Kidney (tissue), 14 donors: ENCODE results near the gene INPP5A. TPM values are rescaled to one million over a fixed set of nuclear protein-coding genes. Genes with fewer than 3 reads are reported as not detected.

Experiments used
- DNase-seq, 5 donors: peaks; one replicate each; pipeline ENCODE4 v3.0.0-alpha.2; 2013 to 2020
- FAIRE-seq: peaks from 2 replicates; lab custom pipeline; 2012; peaks lifted over from hg19 to GRCh38; lab: Jason Lieb, UNC
- H3K27ac ChIP-seq, 2 donors: one replicate each; pipeline ENCODE4 v1.7.0; 2013; ENCODE audit warnings: low read depth in 2 of 2, low read length in 2 of 2, inconsistent platforms in 1 of 2
- H3K27me3 ChIP-seq: one replicate; pipeline ENCODE4 v1.7.1; 2013; ENCODE audit warnings: low read length, inconsistent platforms; ENCODE audit not compliant: control insufficient read depth, insufficient read depth
- H3K36me3 ChIP-seq, 3 donors: one replicate each; pipeline versions ENCODE4 v1.7.0 to v1.7.1; 2013; ENCODE audit warnings: low read length in 3 of 3, control low read depth in 1 of 3, inconsistent platforms in 1 of 3; ENCODE audit not compliant: insufficient read depth in 3 of 3, control insufficient read depth in 2 of 3
- H3K4me1 ChIP-seq, 3 donors: one replicate each; pipeline versions ENCODE4 v1.7.0 to v1.7.1; 2013; ENCODE audit warnings: low read length in 3 of 3, inconsistent platforms in 1 of 3, low read depth in 1 of 3; ENCODE audit not compliant: control insufficient read depth in 2 of 3, insufficient read depth in 2 of 3
- H3K4me3 ChIP-seq, 3 donors: one replicate each; pipeline versions ENCODE4 v1.7.0 to v1.8.1; 2013; ENCODE audit warnings: low read length in 3 of 3, control low read depth in 1 of 3, inconsistent platforms in 1 of 3
- H3K9ac ChIP-seq, 3 donors: one replicate each; pipeline versions ENCODE4 v1.7.0 to v1.7.1; 2013; ENCODE audit warnings: low read length in 3 of 3, control low read depth in 1 of 3, inconsistent platforms in 1 of 3
- H3K9me3 ChIP-seq, 3 donors: one replicate each; pipeline versions ENCODE4 v1.7.0 to v1.7.1; 2013; ENCODE audit warnings: low read length in 3 of 3, control low read depth in 1 of 3, inconsistent platforms in 1 of 3; ENCODE audit not compliant: control insufficient read depth in 2 of 3, insufficient read depth in 1 of 3
- intact Hi-C: fragments of 100-400 bp; cut with DNase I; formaldehyde crosslinking; loops from one replicate; pipeline ENCODE4 v1.11.1; 2022
- polyA plus RNA-seq: library from polyadenylated mRNA; stranded (reverse); fragments of 350-450 nt; fragmentation: Illumina TruSeq; extraction: RNeasy Lipid Tissue Mini Kit (QIAGEN cat#74804); gene quantifications from one replicate; pipeline ENCODE4 v1.2.3, GENCODE V29; 2014; ENCODE audit warnings: low read depth, low replicate concordance; ENCODE audit not compliant: insufficient read depth
- total RNA-seq: library from RNA; stranded (reverse); fragmentation: NEBNext Ultra II Directional; extraction: Animal tissue kit (Norgen Biotek cat#: 25700); gene quantifications from one replicate; pipeline ENCODE4 v1.2.1, GENCODE V29; 2021
- TF ChIP-seq, protein P1 (sequence below): IDR thresholded peaks from 3 replicates; pipeline ENCODE4 v1.5.1; 2012; ENCODE audit warnings: mild to moderate bottlenecking, moderate library complexity, borderline replicate concordance; ENCODE audit not compliant: insufficient read depth; ENCODE audit errors: extremely low read depth
- donor health status: control.
- donor health status: control.
- donor health status: control.
- donor health status: control.
- donor health status: control.
- donor health status: DM: yes; HTN: yes; CAD: no.
- donor health status: Normal renal cell carcinoma (clear cell type).

Gene INPP5A
- total and polyA plus RNA-seq, 2 donors from 2014 or later, result 20.8 to 40.3 TPM

DNA sequence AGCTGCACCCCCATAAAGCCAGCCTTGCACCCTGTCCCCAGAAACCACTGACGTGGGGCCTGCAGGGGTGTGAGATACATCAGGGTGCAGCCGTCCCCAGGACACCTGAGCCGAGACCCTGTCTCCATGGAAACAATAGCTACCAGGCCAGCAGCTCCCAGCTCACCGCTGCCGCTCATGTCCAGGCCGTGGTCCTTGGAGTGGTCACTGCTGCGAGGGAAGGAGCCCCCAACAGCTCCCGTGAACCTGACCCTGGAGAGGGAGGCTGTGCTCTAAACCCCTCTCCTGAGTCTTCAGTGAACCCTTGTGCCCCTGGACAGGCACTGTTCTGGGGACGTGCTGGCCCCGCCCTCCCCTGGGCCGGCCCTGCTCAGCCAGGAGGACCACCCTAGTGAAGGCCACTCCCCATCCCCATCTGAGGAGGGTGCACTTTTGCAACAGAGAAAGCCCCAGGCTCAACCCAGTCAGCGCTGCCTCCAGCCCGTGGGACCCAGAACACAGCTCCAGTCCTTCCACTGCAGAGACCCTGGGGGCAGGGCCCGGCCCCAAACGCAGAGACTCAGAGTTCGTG is 19.6 kb upstream of the INPP5A start:
- Histone ChIP-seq H3K9ac (peak overlapping the region in 1 of 3 donors; percentile 71), H3K27me3 (no peaks in the 10 kb centered on the region), H3K36me3 (no peaks in the 10 kb centered on the region), H3K4me1 (peaks cover 8 to 61% (median 41%) of the 10 kb centered on the region in 3 donors), H3K4me3 (peak overlapping the region in 1 of 3 donors; percentile 30), H3K27ac (peak overlapping the region; percentile 97 to 99), H3K9me3 (no peaks in the 10 kb centered on the region)
- FAIRE-seq (no peak), DNase-seq (peak; percentile 64 to 83 (median 67))
- TF ChIP-seq, protein P1, sequence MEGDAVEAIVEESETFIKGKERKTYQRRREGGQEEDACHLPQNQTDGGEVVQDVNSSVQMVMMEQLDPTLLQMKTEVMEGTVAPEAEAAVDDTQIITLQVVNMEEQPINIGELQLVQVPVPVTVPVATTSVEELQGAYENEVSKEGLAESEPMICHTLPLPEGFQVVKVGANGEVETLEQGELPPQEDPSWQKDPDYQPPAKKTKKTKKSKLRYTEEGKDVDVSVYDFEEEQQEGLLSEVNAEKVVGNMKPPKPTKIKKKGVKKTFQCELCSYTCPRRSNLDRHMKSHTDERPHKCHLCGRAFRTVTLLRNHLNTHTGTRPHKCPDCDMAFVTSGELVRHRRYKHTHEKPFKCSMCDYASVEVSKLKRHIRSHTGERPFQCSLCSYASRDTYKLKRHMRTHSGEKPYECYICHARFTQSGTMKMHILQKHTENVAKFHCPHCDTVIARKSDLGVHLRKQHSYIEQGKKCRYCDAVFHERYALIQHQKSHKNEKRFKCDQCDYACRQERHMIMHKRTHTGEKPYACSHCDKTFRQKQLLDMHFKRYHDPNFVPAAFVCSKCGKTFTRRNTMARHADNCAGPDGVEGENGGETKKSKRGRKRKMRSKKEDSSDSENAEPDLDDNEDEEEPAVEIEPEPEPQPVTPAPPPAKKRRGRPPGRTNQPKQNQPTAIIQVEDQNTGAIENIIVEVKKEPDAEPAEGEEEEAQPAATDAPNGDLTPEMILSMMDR, result no peak
- intact Hi-C loops, result no loop called here

DNA sequence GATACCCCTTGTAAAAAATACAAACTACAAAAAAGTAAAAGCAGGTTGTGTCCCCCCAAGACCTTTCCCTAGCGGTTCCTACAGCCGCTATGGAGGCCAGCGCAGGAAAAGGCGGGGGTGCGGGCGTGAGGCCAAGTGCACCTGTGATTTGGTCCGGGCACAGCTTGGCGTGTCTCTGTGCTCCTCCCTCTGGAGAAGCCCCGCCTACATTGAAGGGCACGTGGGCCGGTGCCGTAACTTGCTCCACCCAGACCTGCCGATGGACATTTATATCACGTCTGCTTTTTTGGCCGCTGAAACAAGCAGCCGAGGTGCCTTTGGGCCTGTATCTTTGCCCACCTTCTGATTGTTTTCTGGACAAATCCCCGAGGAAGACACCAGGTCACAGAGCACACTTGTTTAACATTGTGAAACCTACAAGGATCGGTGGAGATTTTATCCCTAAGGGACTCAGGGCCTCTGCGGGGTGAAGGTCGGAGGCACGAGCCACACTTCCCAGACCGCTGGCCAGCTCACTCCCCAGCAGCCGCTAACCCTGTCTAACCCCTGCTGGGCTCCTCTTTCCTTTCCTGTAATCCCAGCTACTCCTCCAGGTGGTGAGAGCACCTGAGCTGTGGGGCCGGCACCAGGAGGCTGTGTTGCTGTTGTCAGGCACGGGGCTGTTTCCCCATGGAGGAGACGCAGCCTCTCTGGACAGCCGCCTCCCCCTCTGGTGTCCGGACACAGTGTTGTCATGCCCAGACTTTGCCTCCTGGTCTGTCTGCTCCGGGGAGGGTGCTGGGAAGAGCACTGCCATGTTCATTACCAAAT is 18.8 kb upstream of the INPP5A start:
- DNase-seq, result peak; percentile 73 to 93 (median 85)
- peak overlapping the region in 2 of 3 donors; percentile 34 to 71 for H3K9ac ChIP-seq
- peak overlapping the region; percentile 97 to 99 for H3K27ac ChIP-seq
- FAIRE-seq, result no peak
- peaks cover 8 to 61% (median 41%) of the 10 kb centered on the region in 3 donors for H3K4me1 ChIP-seq
- H3K9me3 ChIP-seq, result no peaks in the 10 kb centered on the region
- H3K27me3 ChIP-seq, result no peaks in the 10 kb centered on the region
- H3K4me3 ChIP-seq, result peak overlapping the region in 2 of 3 donors; percentile 30
- TF ChIP-seq, protein P1, result no peak
- intact Hi-C loops, result no loop called here
- H3K36me3 ChIP-seq, result no peaks in the 10 kb centered on the region

DNA sequence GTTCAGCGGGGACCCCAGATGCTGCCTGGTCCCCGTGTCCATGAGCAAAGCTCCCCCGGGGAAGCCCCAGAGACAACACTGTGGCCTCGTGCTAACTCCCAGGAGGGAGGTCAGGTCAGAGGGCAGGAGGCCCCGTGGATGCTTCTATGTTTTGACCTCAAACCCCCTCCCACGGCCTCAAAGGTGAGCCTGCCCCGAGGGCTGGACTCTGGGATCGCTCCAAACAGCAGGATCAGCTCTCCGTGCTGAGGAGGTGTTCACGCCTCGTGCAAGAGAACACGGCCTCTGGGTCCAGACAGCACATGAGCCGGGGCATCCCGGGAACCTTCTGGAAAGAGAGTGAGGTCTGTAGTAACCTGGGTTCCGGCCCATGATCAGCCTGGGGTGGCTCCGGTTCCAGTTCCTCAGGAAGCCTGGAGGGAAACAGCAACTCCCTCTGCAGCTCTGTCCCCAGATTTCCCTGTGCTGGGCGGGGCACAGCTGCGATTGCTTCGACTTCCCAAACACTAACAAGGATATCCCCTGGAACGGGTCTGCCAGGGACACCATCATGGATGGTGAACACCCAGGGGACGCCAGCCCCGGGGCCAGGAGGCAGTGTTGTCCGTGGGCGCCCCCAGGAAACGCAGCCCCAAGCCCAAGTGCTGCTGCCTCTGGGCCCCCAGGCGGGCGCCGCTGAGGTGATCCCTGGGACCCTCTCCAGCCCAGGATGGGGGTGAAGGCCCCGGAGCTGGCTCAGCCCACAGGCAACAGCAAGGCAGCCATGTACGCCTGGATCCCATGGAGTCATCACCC is 18.0 kb upstream of the INPP5A start:
- H3K27ac ChIP-seq, result peak overlapping the region; percentile 97 to 99
- FAIRE-seq, result no peak
- peaks cover 8 to 58% (median 41%) of the 10 kb centered on the region in 3 donors for H3K4me1 ChIP-seq
- intact Hi-C loops, result no loop called here
- DNase-seq, result peak in 2 of 5 donors; percentile 57 to 81
- no peaks in the 10 kb centered on the region for H3K27me3 ChIP-seq
- H3K9ac ChIP-seq, result peak overlapping the region in 1 of 3 donors; percentile 62
- no peaks in the 10 kb centered on the region for H3K9me3 ChIP-seq
- peak overlapping the region in 1 of 3 donors; percentile 30 for H3K4me3 ChIP-seq
- TF ChIP-seq, protein P1, result no peak
- no peaks in the 10 kb centered on the region for H3K36me3 ChIP-seq
